Mucosa of stomach (tissue), 1 donor: ENCODE data around the gene LRBA.

Experiments used
- H3K27me3 ChIP-seq: one replicate; pipeline ENCODE4 v1.7.0; 2013; ENCODE audit warnings: mild to moderate bottlenecking, low read length; ENCODE audit not compliant: control insufficient read depth, insufficient read depth
- H3K36me3 ChIP-seq: one replicate; pipeline ENCODE4 v1.7.0; 2013; ENCODE audit warnings: low read length; ENCODE audit not compliant: control insufficient read depth, insufficient read depth
- H3K4me1 ChIP-seq: one replicate; pipeline ENCODE4 v1.7.0; 2013; ENCODE audit warnings: mild to moderate bottlenecking, low read length; ENCODE audit not compliant: control insufficient read depth, insufficient read depth
- H3K4me3 ChIP-seq: one replicate; pipeline ENCODE4 v1.7.0; 2013; ENCODE audit warnings: low read length
- H3K9ac ChIP-seq: one replicate; pipeline ENCODE4 v1.7.0; 2013; ENCODE audit warnings: mild to moderate bottlenecking, low read length, moderate library complexity
- H3K9me3 ChIP-seq: one replicate; pipeline ENCODE4 v1.7.0; 2013; ENCODE audit warnings: mild to moderate bottlenecking, low read length, moderate library complexity; ENCODE audit not compliant: control insufficient read depth
- donor health status: Pancreatic carcinoma.

LRBA gene

DNA sequence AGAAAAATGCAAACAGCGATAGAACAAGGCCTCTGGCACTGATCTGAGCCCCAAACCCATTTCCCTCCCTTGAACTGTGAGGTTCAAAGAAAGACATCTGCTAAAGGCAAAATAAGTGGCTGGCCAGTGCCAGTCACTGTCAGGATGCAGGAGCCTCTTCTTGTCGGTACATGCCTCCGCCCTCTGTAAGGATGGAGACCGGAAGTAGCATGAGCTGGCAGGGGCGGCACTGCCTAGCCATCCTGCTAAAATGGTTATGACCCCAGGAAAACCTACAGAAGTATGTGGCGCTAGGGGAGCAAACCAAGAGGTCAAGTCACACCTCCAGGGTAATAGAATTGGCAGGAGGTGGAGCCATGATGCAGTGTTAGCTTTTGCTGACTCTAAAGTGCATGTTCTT lies 756.5 kb downstream of the LRBA start:
- H3K9ac ChIP-seq: no peak overlapping the region
- H3K9me3 ChIP-seq: no peaks in the 10 kb centered on the region
- H3K4me3 ChIP-seq: no peak overlapping the region
- no peaks in the 10 kb centered on the region for H3K36me3 ChIP-seq
- H3K27me3 ChIP-seq: no peaks in the 10 kb centered on the region
- H3K4me1 ChIP-seq: peaks cover 4% of the 10 kb centered on the region

DNA sequence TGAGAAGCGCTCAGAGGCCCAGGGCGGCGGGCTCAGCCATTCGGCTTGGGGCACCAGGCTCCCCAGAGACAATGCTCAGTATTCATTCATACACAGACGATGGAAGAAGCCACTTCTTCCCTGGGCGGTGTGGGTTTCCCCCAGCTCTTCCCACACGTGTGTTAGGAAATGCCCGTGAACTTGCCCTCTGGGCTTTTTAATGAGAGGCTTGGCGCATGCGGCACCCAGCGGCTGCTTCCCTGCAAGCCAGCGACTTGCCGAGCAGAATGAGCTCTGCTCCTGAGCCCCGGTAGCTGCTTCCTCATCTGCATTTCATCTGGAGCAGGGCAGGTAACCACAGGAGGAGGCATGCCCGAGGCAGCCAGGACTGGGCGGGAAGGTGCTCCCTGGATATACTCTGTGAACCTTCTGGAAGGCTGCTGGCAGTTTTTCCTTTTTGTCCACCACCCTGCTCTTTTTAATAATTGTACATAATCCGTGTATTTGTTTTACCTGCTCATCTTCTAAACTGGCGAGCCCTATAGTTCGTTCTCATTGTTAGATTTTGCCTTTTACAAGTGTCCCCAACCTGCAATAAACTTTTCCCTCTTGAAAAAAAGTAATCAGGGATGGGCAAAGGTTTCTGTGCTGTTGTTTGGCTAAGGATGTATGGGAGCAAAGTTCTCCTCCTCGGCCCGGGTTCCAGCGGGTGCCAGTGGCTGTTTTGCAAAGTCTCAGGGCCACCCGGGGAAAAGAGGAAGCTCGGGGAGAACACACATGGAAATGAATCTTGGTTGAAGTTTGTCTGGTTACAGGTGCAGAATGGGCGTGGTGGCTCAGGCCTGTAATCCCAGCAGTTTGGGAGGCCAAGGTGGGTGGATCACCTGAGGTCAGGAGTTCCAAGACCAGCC lies 758.0 kb downstream of the LRBA start:
- Histone ChIP-seq H3K9me3 (no peaks in the 10 kb centered on the region), H3K4me3 (no peak overlapping the region), H3K9ac (no peak overlapping the region), H3K27me3 (no peaks in the 10 kb centered on the region), H3K4me1 (peaks cover 4% of the 10 kb centered on the region), H3K36me3 (no peaks in the 10 kb centered on the region)

DNA sequence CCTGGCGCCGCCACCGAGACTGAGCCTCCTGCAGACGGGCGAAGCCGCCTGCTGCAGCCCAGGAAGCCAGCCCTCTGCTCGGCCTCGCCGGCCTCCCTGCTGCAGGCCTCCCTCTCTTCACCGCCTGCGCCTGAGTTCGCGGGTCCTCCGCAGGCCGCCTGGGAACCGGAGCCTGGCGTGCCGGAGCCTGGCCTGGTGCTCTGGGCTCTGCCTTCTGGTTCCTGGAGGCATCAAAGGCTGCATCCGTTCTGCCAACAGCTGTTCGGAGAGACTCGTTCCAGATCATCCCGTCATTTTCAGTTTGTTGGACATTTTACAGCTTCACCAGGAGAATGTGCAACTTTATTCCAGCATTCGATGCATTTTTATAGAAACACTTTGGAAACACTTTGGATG lies 758.9 kb downstream of the LRBA start:
- H3K9ac ChIP-seq: no peak overlapping the region
- no peaks in the 10 kb centered on the region for H3K27me3 ChIP-seq
- H3K4me3 ChIP-seq: no peak overlapping the region
- H3K9me3 ChIP-seq: no peaks in the 10 kb centered on the region
- no peaks in the 10 kb centered on the region for H3K36me3 ChIP-seq
- H3K4me1 ChIP-seq: peaks cover 4% of the 10 kb centered on the region

DNA sequence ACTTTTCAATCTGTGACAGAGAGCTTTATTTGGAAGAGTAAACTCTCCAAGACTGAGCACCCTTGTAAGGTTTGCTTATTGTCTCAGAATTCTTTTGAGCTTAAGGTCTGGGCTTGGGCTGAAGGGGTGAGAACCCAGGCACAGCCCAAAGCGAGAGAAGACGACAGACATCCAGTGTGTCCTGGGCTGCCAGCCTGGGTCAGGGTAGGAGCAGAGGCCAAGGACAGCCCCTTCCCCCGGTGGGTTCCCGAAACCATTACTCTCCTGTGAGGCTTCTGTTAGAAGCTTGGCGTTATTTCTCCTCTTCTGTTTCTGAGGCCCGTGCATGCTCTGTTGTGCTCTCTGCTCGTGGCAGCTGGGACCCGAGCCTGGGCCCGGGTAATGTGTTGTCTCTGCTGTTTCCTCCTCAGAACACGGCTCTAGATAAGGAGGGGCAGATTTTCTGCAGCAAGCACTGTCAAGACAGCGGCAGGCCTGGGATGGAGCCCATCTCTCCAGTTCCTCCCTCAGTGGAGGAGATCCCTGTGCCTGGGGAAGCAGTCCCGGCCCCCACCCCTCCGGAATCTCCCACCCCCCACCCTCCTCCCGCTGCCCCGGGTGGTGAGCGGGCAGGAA lies 759.4 kb downstream of the LRBA start:
- peaks cover 4% of the 10 kb centered on the region for H3K4me1 ChIP-seq

DNA sequence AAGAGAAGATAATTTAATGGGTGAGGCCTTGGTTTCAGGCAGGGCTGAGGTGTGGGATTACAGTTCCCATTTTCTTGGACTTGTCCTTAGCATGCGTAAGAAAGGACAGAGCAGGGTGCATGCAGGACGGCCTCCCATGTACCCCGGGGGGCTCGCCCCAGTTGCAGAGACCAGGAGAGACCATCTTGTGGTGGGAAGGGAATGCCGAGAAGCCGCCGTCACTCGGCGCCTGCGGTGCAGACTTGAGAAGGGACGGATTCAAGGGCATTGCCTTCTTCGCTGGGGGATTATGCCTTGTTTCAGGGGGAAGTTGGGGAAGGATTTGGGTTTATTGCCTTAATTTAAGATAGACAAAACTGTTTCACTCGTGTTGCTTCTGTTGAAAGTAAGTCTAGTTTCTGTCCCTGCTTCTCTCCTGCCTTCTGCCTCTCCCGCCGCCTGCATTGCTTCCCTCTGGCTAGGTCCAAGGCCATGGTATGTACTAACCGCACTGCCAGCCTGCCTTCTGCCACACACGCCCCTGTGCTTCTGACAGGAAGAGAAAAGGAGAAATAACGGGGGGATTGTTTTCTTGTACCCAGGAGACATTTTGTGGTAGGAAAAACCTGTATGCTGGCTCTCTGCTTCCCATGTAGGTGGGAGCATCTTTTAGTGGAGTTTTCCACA lies 761.0 kb downstream of the LRBA start:
- no peaks in the 10 kb centered on the region for H3K36me3 ChIP-seq
- no peaks in the 10 kb centered on the region for H3K9me3 ChIP-seq
- H3K4me1 ChIP-seq: peaks cover 4% of the 10 kb centered on the region
- no peak overlapping the region for H3K4me3 ChIP-seq
- H3K9ac ChIP-seq: no peak overlapping the region
- H3K27me3 ChIP-seq: no peaks in the 10 kb centered on the region

More for the DNA sequence above, 759.4 kb downstream of the LRBA start:
- Histone ChIP-seq H3K36me3 (no peaks in the 10 kb centered on the region), H3K9ac (no peak overlapping the region), H3K9me3 (no peaks in the 10 kb centered on the region), H3K27me3 (no peaks in the 10 kb centered on the region), H3K4me3 (no peak overlapping the region)

DNA sequence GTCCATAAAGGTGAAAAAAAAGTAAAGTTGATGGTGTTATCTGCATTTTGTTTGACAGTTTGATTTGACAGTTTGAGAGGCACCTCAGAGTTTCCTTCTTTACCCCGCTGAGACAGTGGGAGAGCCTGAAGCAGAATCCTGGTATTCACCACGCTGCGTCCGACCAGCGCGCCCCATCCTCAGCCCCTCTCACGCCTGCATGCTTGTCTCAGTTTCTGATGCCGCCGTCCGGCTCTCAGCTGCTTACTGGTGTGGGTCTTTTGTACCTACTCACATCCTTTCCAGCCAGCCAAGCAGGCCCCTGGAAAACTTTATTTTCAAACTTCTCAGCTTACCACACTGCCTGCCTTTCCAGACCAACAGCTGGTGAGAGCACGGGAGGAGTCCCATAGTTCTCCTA lies 761.7 kb downstream of the LRBA start:
- no peak overlapping the region for H3K4me3 ChIP-seq
- H3K4me1 ChIP-seq: peaks cover 4% of the 10 kb centered on the region
- no peaks in the 10 kb centered on the region for H3K9me3 ChIP-seq
- H3K9ac ChIP-seq: no peak overlapping the region
- no peaks in the 10 kb centered on the region for H3K27me3 ChIP-seq
- no peaks in the 10 kb centered on the region for H3K36me3 ChIP-seq

DNA sequence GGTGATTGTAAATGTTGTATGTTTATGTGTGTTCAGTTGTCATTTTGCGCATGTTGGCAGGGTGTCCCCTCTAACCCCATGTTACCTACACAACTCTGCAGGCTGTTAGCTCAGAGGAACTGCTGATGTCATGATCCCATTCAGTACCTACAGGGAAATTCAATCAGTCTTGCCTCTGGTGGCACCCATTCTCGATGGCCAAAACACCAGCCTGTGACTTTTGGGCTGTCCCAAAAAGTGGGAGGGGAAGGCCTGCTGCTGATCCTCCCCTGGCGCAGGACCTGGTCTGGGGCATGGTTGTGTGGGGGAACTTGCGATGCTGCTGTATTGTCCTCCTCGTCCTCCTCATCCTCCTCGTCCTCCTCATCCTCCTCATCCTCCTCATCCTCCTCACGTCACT lies 762.3 kb downstream of the LRBA start:
- Histone ChIP-seq H3K9me3 (no peaks in the 10 kb centered on the region), H3K4me1 (peaks cover under 1% of the 10 kb centered on the region), H3K9ac (no peak overlapping the region), H3K4me3 (no peak overlapping the region), H3K36me3 (no peaks in the 10 kb centered on the region), H3K27me3 (no peaks in the 10 kb centered on the region)

DNA sequence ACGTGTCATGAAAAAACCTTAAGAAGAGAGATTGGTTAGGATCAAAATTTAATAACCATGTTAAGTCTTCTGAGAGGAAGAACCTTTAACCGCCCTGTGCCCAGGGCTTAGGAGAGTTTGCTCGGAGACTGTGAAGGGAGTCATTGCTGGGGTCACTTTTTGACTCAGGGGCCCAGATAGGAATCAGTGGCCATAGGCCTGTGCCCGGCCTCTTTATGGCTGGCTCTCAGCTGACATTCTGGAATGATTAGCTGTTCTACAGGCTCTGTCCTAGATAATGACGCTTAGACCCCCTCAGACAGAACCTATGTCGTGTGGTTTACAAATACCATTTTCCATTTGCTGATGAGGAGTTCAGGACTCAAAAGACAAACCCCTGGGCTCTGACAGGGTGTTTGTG lies 762.8 kb downstream of the LRBA start:
- Histone ChIP-seq H3K9ac (no peak overlapping the region), H3K27me3 (no peaks in the 10 kb centered on the region), H3K4me3 (no peak overlapping the region), H3K9me3 (no peaks in the 10 kb centered on the region), H3K4me1 (no peaks in the 10 kb centered on the region), H3K36me3 (no peaks in the 10 kb centered on the region)

DNA sequence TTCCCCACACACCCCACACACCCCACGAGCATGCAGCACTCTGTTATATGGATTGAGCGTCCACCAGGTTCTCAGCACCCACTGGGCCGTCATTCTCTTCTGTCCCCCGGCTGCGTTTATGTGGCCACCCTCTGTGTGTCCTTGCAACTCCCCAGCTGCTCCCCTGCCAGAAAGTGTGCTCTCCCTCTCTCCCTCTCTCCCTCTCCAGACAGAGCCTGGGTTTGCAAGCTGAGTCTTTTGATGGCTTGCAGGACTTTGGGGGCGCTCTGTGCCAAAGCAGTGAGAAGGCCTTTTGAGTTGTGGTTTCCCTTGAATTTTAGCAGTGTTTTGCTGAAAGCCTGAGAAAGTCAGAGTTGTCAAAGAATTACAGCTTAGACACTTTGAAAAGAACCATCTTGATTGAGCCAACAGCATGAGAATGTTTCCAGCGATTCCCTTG lies 763.3 kb downstream of the LRBA start:
- H3K4me3 ChIP-seq: no peak overlapping the region
- no peaks in the 10 kb centered on the region for H3K36me3 ChIP-seq
- no peaks in the 10 kb centered on the region for H3K9me3 ChIP-seq

DNA sequence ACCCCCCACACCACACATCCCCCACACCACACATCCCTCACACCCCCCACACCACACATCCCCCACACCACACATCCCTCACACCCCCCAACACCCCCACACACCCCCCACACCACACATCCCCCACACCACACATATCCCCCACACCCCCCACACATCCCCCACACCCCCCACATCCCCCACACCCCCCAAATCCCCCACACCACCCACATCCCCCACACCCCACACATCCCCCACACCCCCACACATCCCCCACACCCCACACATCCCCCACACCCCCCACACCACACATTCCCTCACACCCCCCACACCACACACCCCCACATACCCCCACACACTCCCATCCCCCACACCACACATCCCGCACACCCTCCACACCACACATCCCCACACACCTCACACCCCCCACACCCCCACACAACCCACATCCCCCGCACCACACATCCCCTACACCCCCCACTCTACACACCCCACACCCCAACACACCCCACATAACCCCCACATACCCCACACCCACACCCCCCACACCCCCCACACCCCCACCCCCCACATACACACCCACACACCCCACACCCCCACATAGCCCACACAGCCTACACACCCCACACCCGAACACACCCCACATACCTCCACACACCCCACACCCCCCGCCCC lies 764.0 kb downstream of the LRBA start:
- H3K9ac ChIP-seq: no peak overlapping the region
- no peak overlapping the region for H3K4me3 ChIP-seq
- H3K36me3 ChIP-seq: no peaks in the 10 kb centered on the region
- no peaks in the 10 kb centered on the region for H3K27me3 ChIP-seq
- no peaks in the 10 kb centered on the region for H3K4me1 ChIP-seq
- H3K9me3 ChIP-seq: no peaks in the 10 kb centered on the region

More for the DNA sequence above, 763.3 kb downstream of the LRBA start:
- H3K4me1 ChIP-seq: no peaks in the 10 kb centered on the region
- no peak overlapping the region for H3K9ac ChIP-seq
- no peaks in the 10 kb centered on the region for H3K27me3 ChIP-seq

DNA sequence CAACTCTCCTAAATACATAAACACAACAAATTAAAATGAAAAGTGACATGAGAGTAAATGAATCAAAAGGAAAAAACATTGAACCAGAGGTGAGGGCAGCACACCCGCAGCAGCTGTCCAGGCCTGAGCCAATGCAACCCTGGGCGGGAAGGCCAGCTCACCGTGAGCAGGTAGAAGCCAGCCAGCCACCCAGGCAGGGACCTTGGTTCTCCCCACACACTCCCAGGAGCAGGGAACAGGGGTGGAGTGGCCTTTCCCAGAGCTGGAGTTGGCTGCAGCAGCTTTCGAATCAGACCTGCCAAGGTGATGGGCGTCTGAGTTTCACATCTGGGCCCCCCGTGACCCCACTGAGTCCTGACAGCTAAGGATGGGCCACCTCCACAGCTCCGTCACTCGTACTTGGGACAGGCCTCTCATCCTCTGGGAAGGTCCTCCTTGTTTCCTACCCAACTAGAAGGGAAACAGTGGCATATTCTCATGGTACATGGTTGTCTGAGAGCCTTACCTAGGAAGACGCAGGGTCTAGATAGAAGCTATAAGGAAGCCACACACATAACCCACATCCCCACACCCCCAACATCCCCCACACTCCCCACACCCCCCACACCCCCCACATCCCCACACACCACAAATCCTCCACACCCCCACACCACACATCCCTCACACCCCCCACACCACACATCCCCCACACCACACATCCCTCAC lies 764.6 kb downstream of the LRBA start:
- H3K4me3 ChIP-seq: no peak overlapping the region
- H3K4me1 ChIP-seq: no peaks in the 10 kb centered on the region
- H3K9ac ChIP-seq: no peak overlapping the region
- no peaks in the 10 kb centered on the region for H3K36me3 ChIP-seq
- H3K9me3 ChIP-seq: no peaks in the 10 kb centered on the region
- H3K27me3 ChIP-seq: no peaks in the 10 kb centered on the region
